GM19468 (cell line): ENCODE results near the gene MEOX1.
"Not testable (repeated sequence)": the region's sequence is repeated elsewhere in the genome, so short reads cannot be mapped to it uniquely, and the experiment has no call there.

Experiments
- ATAC-seq: cut with Tn5 transposase; IDR thresholded peaks from one replicate; pipeline ENCODE4 v1.9.1; 2021; ENCODE audit warnings: mild to moderate bottlenecking, moderate library complexity, moderate number of reproducible peaks; ENCODE audit not compliant: unreplicated experiment; ENCODE audit errors: extremely low read depth

The MEOX1 gene

DNA sequence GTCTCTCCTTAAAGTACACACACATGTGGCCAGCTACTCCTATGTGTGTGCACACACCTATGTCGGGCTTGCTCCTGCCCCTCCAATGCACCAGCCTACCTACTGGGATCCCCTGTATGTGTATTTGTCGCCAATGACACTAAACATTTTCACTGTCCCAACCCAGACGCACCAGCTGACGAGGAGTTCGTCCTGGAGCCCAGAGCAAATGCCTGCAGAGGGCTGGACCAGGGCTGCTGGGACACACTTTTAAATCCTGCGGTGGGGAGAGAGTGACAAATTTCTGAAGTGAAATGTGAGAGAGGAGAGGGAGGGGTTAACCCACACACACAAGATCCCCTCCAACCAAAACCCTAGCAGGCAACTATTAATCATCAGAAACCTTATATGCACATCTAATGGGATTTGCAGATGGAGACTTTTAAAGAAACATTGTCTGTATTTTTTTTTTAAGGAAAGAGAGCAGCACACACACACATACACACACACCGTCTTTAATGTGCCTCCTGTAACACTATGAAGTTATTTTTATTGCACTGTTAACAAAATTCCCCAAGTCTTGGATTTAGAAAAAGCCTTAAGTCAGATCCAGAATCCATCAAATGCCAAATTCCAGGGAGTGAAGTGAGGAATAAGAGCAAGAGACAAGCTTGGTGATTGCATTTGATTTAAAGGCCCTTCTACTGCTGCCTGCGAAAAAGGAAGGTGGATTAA, at the start of gene MEOX1:
Gene MEOX1 (minus strand): TSS at position 224 of the 714 bp plus-strand sequence. CDS start 388 bp downstream, outside the sequence.
- no peak for ATAC-seq

DNA sequence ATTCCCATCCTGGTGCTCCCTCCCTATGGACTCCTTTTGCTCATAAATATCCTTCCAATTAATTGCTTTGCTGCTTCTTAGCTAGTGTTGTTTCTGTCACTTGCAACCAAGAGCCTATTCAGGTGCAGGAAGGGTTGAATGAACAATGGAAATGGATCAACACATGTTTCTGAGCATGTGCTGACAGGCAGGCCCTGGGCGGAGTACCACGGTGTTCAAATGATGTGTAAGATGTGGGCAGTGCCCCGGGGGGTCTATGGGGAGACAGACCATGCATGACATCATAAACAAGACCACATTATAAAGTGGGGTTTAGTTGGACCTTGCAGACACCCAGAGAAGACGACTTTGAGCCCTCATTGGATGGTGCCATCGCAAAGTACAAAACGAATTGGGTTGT, 48.4 kb upstream of the MEOX1 start:
- no peak for ATAC-seq

DNA sequence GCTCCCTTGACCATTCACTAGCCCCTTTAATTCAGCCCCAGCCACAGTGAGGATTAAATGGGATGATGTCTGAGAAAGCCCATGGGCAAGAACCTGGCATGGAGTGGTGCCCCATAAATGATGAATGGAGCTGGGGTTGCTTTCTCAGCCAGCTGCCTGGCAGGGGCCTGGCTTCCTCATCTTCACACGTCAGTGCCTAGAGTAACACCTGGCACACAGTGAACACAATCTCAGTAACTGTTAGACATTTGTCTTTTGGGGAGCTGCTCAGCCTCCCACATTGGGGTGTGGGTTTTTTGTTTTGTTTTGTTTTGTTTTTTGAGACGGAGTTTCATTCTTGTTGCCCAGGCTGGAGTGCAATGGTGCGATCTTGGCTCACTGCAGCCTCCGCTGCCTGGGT, 47.5 kb upstream of the MEOX1 start:
- ATAC-seq = no peak

DNA sequence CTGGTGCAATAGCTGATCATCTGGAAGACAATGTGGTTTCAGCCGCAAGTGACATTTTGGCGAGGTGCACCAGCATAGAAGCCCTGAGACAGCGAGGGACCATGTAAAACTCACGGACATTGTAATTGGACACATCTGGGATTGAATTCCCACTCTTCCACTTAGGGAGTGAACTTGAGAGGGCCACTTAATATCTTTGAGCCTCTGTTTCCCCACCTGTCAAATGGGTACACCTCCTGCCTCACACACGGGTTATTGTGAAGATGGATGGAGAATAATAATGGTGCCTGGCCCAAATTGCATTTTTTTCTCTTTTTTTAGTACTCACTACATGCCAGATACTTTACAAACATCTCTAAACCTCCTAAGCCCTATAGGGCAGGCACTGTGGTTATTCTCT, 45.5 kb upstream of the MEOX1 start:
- no peak for ATAC-seq

DNA sequence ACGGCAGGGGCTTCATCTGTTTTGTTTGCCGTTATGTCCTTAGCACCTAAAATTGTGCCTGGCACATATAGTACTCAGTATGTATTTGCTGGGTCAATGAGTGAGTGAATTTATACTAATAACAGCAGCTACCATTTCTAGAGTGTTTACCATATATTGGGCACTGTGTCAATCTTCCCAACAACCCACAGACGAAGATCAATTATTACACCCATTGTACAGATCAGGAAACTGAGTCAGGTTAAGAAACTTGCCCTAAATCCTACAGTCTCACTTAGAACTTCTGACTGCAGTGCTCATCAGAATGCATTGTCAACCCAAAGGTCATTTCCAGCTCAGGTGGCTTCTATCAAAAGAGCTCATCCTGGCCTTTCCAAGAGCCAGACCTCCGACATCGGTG, 44.5 kb upstream of the MEOX1 start:
- ATAC-seq = no peak

DNA sequence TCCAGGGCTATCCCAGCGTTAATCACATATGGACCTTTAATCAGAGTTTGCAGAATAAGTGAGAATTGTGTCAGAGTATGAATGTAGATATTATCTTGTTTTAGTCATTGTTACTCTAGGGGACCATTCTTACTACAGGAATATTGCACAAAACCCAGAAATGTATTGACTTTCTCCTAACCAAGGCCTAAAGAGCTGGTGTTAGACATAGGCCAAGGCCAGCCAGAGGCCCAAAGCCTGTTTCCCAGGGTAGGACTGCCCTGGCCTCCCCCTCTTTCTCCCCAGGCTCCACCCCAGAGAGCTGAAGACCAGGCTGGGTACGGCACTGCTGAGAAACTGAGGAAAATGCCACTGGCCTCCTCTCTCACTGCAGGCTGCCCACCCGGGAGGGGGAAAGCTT, 41.9 kb upstream of the MEOX1 start:
- no peak for ATAC-seq

DNA sequence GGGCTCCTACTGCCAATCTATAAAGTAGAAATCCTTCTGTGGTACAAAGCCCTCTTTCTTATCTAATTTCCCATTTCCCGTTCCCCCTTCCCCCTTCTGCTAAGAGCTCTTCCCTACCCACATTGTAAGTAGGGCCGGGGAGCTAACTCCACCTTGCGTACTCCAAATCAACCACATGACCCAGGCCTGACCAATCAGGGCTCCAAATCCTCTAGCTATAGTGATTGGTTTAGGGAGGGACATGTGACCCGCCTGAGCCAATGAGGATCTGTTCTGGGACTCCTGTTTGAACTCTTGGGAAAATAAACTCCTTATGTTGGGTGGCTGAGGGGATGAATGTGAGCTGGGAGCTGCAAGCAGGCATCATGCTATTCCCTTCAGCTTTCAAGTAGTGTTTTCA, 40.9 kb upstream of the MEOX1 start:
- no peak for ATAC-seq

DNA sequence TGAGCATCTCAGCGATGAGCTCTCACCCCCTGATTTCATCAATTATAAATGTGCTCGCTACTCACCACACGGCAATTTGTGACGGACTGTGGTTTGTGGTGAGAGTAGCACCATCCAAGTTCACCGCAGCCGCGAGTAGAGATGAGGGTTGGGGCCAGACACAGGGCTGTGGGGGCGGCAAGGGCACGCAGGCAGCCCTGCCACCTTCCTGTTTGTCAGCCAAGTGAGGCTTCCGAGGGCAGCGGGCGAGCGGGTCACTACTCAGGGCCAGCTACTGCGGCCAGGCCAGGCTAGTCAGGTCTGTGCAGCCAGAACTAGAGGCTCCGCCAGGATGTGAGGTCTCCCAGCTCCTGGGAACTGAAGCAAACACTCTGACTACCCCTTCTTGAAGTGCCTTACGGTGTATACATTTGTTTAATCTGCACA, 39.6 kb upstream of the MEOX1 start:
- no peak for ATAC-seq

DNA sequence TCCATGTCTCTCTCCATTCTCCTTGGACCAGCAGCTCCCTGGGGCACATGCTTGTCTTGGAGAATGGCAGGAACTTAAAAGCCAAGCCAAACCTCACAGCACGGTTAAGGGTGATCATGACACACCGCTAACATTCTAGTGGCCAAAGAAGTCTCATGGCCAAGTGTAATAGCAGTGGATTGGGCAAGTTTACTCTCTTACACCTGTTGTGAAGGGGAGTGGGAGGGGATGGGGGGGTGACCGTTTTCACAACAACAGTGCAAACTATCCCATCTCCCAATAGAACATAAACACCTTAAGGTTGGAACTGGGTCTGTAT, 37.7 kb upstream of the MEOX1 start:
- ATAC-seq = no peak

DNA sequence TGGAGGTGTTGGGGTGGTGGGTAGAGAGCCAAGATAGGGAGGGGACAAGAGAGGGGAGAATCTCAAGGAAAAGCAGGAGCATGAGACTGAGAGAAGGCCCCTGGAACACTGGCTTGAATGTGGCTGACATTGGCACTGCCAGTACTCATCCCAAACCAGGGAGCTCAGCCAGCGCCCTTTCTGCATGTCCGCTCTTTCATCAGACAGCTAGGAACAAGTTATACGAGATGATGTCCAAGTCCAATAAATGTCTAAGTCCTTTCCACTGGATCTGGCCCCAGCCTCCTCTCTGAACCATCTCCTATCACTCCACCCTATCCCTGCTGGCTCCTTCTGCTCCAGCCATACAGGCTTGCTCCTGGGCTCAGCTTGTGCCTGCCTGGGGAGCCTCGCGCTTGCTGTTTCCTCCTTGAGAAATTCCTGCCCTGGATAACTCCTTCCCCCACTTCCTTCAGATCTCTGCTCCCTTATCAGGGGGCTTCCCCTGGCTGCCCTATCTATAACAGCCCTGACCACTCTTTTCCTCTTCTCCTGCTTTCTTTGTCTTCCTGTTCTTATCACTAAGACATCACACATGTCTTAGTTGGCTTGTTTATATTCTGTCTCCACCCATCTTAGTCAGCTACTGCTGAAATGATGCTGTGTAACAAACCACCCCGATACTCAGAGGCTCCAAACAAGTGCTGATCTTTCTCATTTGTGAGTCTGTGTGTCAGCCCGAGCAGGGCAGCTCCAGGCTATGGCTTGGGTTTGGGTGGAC, 37.1 kb upstream of the MEOX1 start:
- no peak for ATAC-seq

DNA sequence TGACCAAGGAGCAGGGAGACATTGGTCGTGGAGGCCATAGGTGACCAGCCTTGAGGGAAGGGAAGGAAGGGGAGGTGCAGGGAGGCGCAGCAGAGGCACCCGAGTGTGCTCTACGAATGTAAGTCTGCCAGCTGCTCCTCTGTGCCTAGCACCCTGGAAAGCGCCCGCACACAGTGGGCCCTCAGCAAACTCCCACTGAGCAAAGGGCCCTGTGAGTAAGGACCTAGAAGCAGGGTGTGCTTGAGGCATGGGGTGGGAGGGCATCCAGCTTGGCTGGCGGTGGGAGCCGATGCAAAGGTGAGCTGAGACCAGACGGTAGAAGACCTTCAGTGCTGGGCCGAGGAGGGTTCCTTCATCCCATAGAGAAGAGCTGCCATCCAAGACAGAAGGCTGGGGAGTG, 36.2 kb upstream of the MEOX1 start:
- ATAC-seq = no peak

DNA sequence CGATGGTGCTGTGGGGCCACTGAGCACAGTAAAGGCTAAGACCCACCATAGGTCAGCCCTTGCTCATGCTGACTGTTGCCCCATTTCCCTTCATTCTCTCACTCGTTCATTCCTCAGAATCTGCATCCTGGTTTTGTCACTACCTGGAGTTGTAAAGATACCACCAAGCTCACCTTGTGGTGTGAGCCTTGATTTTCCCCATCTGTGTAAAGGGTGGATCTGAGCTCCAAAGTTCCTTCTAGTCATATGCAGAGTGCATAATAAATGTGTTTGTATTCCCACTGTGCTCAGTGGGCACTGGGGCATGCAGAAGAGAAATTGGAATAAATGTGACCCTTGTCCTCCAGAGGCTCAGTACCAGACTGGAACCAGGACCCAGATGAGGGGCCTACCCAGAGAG, 35.2 kb upstream of the MEOX1 start:
- no peak for ATAC-seq

DNA sequence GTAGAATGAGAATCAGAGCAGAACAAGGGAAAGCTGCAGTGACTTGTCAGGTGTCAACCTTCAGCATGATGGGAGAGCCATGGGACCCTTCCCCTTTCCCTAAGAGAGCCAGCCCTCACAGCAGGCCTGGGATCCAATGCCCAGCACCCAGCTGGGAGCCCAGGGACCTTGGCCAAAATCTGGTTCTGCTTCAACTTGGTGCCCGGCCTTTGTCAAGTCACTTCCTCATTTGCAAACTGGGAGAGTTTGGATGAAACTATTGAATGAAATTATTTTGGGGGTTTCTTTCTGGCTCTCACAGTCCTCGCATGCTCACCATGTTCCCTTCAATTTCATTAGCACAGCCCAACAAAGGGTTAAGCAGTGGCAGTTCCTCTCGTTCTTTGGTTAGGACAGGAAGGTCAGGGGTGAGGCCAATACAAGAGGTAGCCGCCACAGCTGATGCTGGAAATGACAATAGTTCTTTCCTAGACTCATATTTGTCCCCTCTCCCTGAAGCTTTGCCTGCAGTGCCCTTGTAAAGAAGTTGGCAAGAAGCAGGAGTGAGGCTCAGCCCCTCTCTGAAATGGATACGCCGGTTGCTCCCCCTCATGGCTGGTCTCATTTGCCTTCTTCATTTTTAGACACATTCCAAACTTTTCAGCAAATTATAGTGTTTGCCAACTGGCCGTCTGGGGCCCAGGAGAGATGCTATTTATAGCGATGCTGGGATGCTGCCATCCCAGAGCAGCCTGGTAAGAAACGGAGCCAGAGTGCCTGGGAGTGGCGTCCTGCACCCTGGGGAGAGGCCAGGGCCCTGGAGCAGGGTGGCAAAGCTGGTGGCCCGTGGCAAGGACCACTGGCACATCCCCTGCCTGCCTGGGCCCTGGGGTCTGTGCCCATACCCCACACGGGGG, 34.5 kb upstream of the MEOX1 start:
- ATAC-seq = no peak

DNA sequence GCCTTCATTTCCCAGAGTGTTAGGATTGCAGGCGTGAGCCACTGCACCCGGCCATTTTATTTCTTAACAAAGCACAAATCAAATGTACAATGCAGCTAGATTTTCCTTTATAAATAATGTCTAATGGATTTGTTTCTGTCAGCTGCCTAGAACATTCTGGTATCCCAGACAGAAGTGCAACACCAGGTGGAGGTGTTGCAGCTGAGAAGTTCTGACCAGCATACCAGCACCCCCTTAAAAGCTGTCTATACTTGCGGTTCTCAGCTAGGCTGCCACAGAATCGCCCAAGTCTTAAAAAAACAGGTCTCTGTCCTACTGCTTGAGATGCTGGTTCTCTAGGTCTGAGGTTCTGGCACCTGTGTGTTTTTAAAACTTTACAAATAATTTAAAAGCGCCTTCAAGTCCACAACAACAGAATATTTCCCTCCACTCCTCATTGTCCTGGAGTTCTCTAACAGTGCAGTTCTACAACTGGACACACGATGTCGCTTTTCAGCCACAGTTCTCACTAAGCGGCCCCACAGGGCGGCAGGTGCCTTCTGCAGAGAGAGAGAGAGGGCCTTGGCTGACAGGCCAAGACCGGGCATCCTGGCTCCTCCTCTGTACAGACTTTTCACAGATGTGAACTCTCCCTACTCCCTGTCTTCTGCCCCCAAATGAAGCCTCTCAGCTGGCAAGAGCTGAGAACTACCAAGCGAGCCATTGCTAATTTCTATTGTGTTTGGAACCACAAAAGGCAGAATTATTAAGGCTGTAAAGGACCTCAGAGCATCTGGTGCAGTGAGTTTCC, 32.6 kb upstream of the MEOX1 start:
- no peak for ATAC-seq

DNA sequence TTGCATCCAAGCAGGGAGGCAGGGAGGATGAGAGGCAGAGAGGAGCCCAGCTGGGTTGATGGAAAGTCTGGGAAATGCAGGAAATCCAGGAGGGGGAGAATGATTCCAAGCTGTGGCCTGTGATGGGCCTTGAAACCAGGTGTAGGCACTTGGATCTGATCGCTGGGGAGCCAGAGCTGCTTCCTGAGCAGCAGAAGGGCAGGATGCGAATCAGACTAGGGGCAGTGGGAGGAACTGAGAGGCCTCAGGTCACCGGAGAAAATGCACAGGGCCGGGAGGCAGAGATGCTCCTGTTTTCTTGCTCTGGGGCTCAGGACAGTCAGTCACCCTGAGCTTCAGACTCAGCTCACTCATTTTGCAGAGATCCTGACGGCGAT, 29.6 kb upstream of the MEOX1 start:
- ATAC-seq = no peak

DNA sequence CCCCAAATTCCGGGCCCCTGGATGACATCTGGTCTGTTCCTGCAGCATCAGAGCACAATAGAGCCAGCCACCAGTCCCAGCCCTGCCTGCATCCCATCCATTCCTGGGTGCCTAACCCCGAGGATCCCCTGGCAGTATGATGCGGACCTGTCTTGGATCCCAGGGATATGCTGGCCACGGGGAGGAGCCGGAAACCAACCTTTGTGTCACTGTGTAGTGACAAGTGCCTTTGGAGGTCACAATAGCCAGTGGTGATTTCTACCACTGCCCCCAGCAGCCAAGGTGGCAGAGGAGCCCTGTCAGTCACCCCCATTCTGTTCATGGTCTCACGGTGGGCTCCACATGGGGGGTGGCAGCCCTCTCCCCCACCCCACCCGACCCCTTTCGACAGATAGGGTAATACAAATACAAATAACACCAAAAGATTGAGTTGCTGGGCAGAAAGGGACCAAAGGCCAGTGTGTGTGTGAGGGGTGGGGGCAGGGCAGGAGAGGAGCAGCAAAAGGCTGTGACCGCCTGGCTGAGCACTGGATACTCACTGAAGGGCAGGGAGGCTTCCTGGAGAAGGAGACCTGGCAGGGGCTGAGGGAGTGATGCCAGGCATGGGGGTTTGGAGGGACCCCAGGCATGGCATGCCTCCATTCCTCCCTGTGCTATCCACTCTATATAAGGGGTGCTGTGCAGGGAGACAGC, 29.0 kb upstream of the MEOX1 start:
- no peak for ATAC-seq

DNA sequence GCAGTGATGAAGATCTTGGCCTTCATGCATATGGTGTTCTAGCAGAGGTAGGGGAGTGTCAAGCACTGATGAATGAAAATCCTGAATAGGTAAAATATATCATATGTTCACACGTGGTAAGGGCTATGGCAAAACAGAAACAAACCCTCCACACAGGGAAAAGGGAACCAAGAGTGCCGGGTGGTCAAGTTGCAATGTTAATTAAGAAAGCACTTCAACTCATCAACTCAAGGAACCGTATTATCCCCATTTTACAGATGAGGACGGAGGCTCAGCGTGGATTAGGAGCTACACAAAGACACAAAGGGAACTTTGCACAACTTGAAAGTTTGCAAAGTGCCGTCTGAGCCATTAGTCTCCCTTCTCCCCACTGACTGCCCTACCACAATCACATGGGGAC, 28.1 kb upstream of the MEOX1 start:
- ATAC-seq = no peak

DNA sequence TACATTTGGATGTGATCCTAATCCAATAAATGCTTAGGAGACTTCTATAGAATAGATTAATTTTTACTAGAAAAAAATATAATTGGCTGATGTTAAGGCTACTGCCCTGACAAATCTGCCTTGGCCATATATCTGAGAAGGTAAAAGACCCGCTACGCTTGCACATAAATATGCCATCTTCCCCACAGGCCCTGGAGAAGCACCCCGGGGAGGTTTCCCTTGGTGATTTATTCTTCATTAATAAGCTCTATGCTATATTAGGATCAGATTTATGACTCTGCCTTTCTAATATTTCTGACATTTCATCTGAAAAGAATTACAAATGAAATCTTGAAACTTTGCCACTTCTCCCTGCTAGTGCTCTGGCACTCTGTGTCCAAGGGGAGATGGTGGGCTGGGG, 27.4 kb upstream of the MEOX1 start:
- ATAC-seq = no peak

DNA sequence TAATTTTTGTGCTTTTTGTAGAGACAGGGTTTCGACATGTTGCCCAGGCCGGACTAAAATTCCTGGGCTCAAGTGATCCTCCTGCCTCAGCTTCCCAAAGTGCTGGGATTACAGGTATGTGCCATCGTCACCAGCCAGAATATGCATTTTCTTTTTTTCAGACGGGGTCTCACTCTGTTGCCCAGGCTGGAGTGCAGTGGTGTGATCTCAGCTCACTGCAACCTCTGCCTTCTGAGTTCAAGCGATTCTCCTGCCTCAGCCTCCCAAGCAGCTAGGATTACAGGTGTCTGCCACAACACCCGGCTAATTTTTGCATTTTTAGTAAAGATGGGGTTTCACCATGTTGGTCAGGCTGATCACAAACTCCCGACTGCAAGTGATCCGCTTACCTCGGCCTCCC, 25.2 kb upstream of the MEOX1 start:
- not testable (repeated sequence) for ATAC-seq
